ENCODE results near the gene CFHR2. TPM values are rescaled to one million over a fixed set of nuclear protein-coding genes. Genes with fewer than 3 reads are reported as not detected.
"Not testable (repeated sequence)": the region's sequence is repeated elsewhere in the genome, so short reads cannot be mapped to it uniquely, and the experiment has no call there.

Gene CFHR2
- total RNA-seq (not detected), total RNA-seq (0 reads per million in 29 experiments)
- total RNA-seq (2013): not detected

- H3K27me3 Mint-ChIP-seq; H3K36me3 Mint-ChIP-seq; H3K9me3 Mint-ChIP-seq; POLR2A ChIA-PET; H3K4me3 Mint-ChIP-seq; H3K4me1 ChIP-seq (ENCODE audit: control insufficient read depth in 1 of 2, extremely low read depth in 1 of 2, insufficient read depth in 2 of 2, low read length in 2 of 2); H3K27ac Mint-ChIP-seq; DNase-seq; H3K27me3 ChIP-seq (replicated peaks in 1 of 2; ENCODE audit: control insufficient read depth in 2 of 2, extremely low read depth in 1 of 2, insufficient read depth in 2 of 2, low read length in 1 of 2); ATAC-seq (replicated peaks in 1 of 4); H3K4me3 ChIP-seq (ENCODE audit: control insufficient read depth in 1 of 2, extremely low read depth in 1 of 2, low read length in 1 of 2); H3K9me3 ChIP-seq; H3K27ac ChIP-seq (ENCODE audit: low read length); H3K4me1 Mint-ChIP-seq; CTCF ChIA-PET; H3K36me3 ChIP-seq (ENCODE audit: control insufficient read depth in 2 of 2, extremely low read depth in 1 of 2, insufficient read depth in 1 of 2, low read length in 1 of 2): not testable (repeated sequence)
- WGBS (ENCODE audit: insufficient coverage): no CpG with 5 or more reads among the region's 1 CpG
Observed at GRCh38 chr1:196943568-196943967, at the start of gene CFHR2. TSS of gene CFHR2 (plus strand) at chr1:196943738. CDS start at chr1:196943881, 143 bp downstream.

- no peak overlapping the region for H3K27ac Mint-ChIP-seq
- no peak overlapping the region for H3K4me3 Mint-ChIP-seq
- POLR2A ChIA-PET: no interaction called here
Observed at GRCh38 chr1:196896355-196896754, 47.2 kb upstream of the CFHR2 start.

DNA sequence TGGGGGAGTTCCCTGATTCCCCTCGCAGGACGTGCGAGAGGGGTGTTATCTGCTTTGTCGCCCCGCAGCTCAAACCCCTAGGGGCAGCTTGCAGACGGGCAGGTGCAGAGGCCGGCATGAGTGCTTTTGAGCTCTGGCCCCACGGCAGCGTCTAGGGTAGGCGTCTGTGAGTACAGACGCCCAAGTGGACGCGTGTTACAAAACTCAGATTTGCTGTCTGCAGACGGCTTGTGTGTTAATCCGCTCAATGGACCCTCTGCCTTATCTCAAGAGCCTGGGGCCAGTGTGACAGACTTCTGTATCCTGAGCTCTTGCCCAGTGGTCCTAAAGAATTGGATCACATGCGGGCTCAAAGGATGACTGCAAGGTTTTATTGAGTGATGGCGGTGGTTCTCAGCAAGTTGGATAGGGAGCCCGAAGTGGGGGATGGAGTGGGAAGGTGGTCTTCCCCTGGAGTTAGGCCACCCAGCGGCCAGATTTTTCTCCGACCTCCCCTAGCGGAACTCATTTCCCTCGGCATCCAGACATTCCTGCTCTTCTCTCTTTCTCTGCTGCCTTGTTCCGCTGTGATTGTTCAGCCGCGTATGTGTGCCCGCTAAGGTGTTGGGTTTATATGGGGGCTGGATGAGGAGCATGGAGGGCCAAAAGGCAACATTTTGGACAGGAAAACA lies 46.2 kb upstream of the CFHR2 start:
- POLR2A ChIA-PET: no interaction called here
- CTCF ChIA-PET: no interaction called here
- H3K4me1 ChIP-seq (ENCODE audit: control insufficient read depth in 1 of 2, extremely low read depth in 1 of 2, insufficient read depth in 2 of 2, low read length in 2 of 2): no peaks in the 10 kb centered on the region
- H3K27ac ChIP-seq (ENCODE audit: low read length): no peak overlapping the region
- DNase-seq: no peak
- peaks cover 0 to 5% of the 10 kb centered on the region in 2 experiments for H3K27me3 ChIP-seq (replicated peaks in 1 of 2; ENCODE audit: control insufficient read depth in 2 of 2, extremely low read depth in 1 of 2, insufficient read depth in 2 of 2, low read length in 1 of 2)
- H3K36me3 Mint-ChIP-seq: no peaks in the 10 kb centered on the region
- no peak for ATAC-seq (replicated peaks in 1 of 4)
- no peaks in the 10 kb centered on the region for H3K9me3 ChIP-seq
- no peaks in the 10 kb centered on the region for H3K36me3 ChIP-seq (ENCODE audit: control insufficient read depth in 2 of 2, extremely low read depth in 1 of 2, insufficient read depth in 1 of 2, low read length in 1 of 2)
- peaks cover 18 to 21% of the 10 kb centered on the region in 2 donors for H3K27me3 Mint-ChIP-seq
- no peaks in the 10 kb centered on the region for H3K9me3 Mint-ChIP-seq
- H3K4me1 Mint-ChIP-seq: no peaks in the 10 kb centered on the region
- no peak overlapping the region for H3K4me3 ChIP-seq (ENCODE audit: control insufficient read depth in 1 of 2, extremely low read depth in 1 of 2, low read length in 1 of 2)
- no peak overlapping the region for H3K4me3 Mint-ChIP-seq
- WGBS (ENCODE audit: insufficient coverage): 45% methylated on average over 19 of the region's 26 CpGs
- no peak overlapping the region for H3K27ac Mint-ChIP-seq

More at GRCh38 chr1:196896355-196896754, 47.2 kb upstream of the CFHR2 start:
- Histone ChIP-seq H3K36me3 (ENCODE audit: control insufficient read depth in 2 of 2, extremely low read depth in 1 of 2, insufficient read depth in 1 of 2, low read length in 1 of 2) (no peaks in the 10 kb centered on the region), H3K27me3 (replicated peaks in 1 of 2; ENCODE audit: control insufficient read depth in 2 of 2, extremely low read depth in 1 of 2, insufficient read depth in 2 of 2, low read length in 1 of 2) (peaks cover 0 to 5% of the 10 kb centered on the region in 2 experiments), H3K27ac (ENCODE audit: low read length) (no peak overlapping the region), H3K4me1 (ENCODE audit: control insufficient read depth in 1 of 2, extremely low read depth in 1 of 2, insufficient read depth in 2 of 2, low read length in 2 of 2) (no peaks in the 10 kb centered on the region), H3K9me3 (no peaks in the 10 kb centered on the region), H3K4me3 (ENCODE audit: control insufficient read depth in 1 of 2, extremely low read depth in 1 of 2, low read length in 1 of 2) (no peak overlapping the region)
- DNase-seq (no peak), ATAC-seq (replicated peaks in 1 of 4) (no peak)
- H3K36me3 Mint-ChIP-seq: no peaks in the 10 kb centered on the region
- CTCF ChIA-PET: no interaction called here
- H3K9me3 Mint-ChIP-seq: no peaks in the 10 kb centered on the region
- no peaks in the 10 kb centered on the region for H3K4me1 Mint-ChIP-seq
- WGBS (ENCODE audit: insufficient coverage): 100% methylated on average over 2 of the region's 8 CpGs
- H3K27me3 Mint-ChIP-seq: peaks cover 18 to 21% of the 10 kb centered on the region in 2 donors

DNA sequence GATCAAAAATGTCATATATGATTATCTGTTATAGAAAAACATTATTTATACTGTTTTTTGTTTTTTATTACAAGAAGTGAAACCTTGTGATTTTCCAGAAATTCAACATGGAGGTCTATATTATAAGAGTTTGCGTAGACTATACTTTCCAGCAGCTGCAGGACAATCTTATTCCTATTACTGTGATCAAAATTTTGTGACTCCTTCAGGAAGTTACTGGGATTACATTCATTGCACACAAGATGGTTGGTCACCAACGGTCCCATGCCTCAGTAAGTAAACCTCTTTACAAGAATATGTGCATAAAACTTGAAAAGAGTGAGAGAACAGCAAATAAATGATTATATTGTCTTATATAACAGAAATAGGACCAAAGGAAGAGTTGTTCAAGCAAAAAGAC lies 41.2 kb upstream of the CFHR2 start:
- no CpG with 5 or more reads among the region's 2 CpGs for WGBS (ENCODE audit: insufficient coverage)
- ATAC-seq (replicated peaks in 1 of 4): no peak
- Histone ChIP-seq H3K27ac (ENCODE audit: low read length) (no peak overlapping the region), H3K9me3 (no peaks in the 10 kb centered on the region), H3K4me3 (ENCODE audit: control insufficient read depth in 1 of 2, extremely low read depth in 1 of 2, low read length in 1 of 2) (no peak overlapping the region), H3K27me3 (replicated peaks in 1 of 2; ENCODE audit: control insufficient read depth in 2 of 2, extremely low read depth in 1 of 2, insufficient read depth in 2 of 2, low read length in 1 of 2) (peaks cover 0 to 4% of the 10 kb centered on the region in 2 experiments), H3K4me1 (ENCODE audit: control insufficient read depth in 1 of 2, extremely low read depth in 1 of 2, insufficient read depth in 2 of 2, low read length in 2 of 2) (no peaks in the 10 kb centered on the region), H3K36me3 (ENCODE audit: control insufficient read depth in 2 of 2, extremely low read depth in 1 of 2, insufficient read depth in 1 of 2, low read length in 1 of 2) (no peaks in the 10 kb centered on the region)
- Mint-ChIP-seq H3K36me3 (no peaks in the 10 kb centered on the region), H3K27ac (no peak overlapping the region), H3K4me1 (no peaks in the 10 kb centered on the region), H3K9me3 (no peaks in the 10 kb centered on the region), H3K27me3 (peaks cover 16 to 18% of the 10 kb centered on the region in 2 donors), H3K4me3 (no peak overlapping the region)
- ChIA-PET POLR2A (no interaction called here), CTCF (no interaction called here)
- DNase-seq: no peak

- H3K36me3 ChIP-seq (ENCODE audit: control insufficient read depth in 2 of 2, extremely low read depth in 1 of 2, insufficient read depth in 1 of 2, low read length in 1 of 2): no peaks in the 10 kb centered on the region
- CTCF ChIA-PET: no interaction called here
- H3K9me3 ChIP-seq: no peaks in the 10 kb centered on the region
- H3K27ac ChIP-seq (ENCODE audit: low read length): no peak overlapping the region
- H3K27me3 ChIP-seq (replicated peaks in 1 of 2; ENCODE audit: control insufficient read depth in 2 of 2, extremely low read depth in 1 of 2, insufficient read depth in 2 of 2, low read length in 1 of 2): no peaks in the 10 kb centered on the region
- H3K4me1 ChIP-seq (ENCODE audit: control insufficient read depth in 1 of 2, extremely low read depth in 1 of 2, insufficient read depth in 2 of 2, low read length in 2 of 2): no peaks in the 10 kb centered on the region
- H3K27me3 Mint-ChIP-seq: no peaks in the 10 kb centered on the region
- H3K9me3 Mint-ChIP-seq: no peaks in the 10 kb centered on the region
- no peak overlapping the region for H3K27ac Mint-ChIP-seq
- DNase-seq (no peak), ATAC-seq (replicated peaks in 1 of 4) (no peak)
- no peaks in the 10 kb centered on the region for H3K36me3 Mint-ChIP-seq
- no peak overlapping the region for H3K4me3 ChIP-seq (ENCODE audit: control insufficient read depth in 1 of 2, extremely low read depth in 1 of 2, low read length in 1 of 2)
- no peaks in the 10 kb centered on the region for H3K4me1 Mint-ChIP-seq
- POLR2A ChIA-PET: no interaction called here
- no CpG with 5 or more reads among the region's 2 CpGs for WGBS (ENCODE audit: insufficient coverage)
- no peak overlapping the region for H3K4me3 Mint-ChIP-seq
Observed at GRCh38 chr1:196910215-196910614, 33.3 kb upstream of the CFHR2 start.

DNA sequence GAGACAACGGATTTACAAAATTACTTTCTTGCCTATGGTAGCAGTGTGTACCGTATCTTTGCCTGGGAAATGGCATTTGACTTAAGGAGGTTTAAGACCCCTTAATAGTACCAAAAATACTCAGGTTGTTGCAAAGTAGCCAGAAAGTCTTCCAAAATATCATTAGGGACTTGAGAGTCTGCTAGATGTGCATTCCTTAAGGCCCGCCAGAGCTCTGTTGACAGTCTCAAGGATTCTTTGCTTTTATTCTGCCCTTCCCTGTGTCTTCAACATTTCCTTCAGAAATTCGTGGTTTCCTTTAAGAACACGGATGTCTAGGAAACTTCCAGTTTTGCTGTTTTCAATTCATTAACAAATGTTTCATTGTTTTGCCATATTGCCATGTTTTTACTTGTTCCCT lies 31.3 kb upstream of the CFHR2 start:
- CTCF ChIA-PET: interaction anchor here in 1 of 2 donors (0.6 kb wide), 1 partner anchor 18 kb away, joined by 3 read pairs; no protein-coding TSS in a partner anchor
- H3K9me3 ChIP-seq; H3K36me3 ChIP-seq (ENCODE audit: control insufficient read depth in 2 of 2, extremely low read depth in 1 of 2, insufficient read depth in 1 of 2, low read length in 1 of 2); H3K27ac ChIP-seq (ENCODE audit: low read length); H3K9me3 Mint-ChIP-seq; H3K4me1 ChIP-seq (ENCODE audit: control insufficient read depth in 1 of 2, extremely low read depth in 1 of 2, insufficient read depth in 2 of 2, low read length in 2 of 2); H3K36me3 Mint-ChIP-seq; H3K4me1 Mint-ChIP-seq; ATAC-seq (replicated peaks in 1 of 4); H3K27me3 Mint-ChIP-seq; H3K4me3 ChIP-seq (ENCODE audit: control insufficient read depth in 1 of 2, extremely low read depth in 1 of 2, low read length in 1 of 2); H3K27ac Mint-ChIP-seq; H3K4me3 Mint-ChIP-seq; H3K27me3 ChIP-seq (replicated peaks in 1 of 2; ENCODE audit: control insufficient read depth in 2 of 2, extremely low read depth in 1 of 2, insufficient read depth in 2 of 2, low read length in 1 of 2); DNase-seq; POLR2A ChIA-PET: not testable (repeated sequence)
- 50% methylated on average over 2 of the region's 5 CpGs for WGBS (ENCODE audit: insufficient coverage)

- H3K9me3 ChIP-seq; H3K27me3 Mint-ChIP-seq; H3K27me3 ChIP-seq (replicated peaks in 1 of 2; ENCODE audit: control insufficient read depth in 2 of 2, extremely low read depth in 1 of 2, insufficient read depth in 2 of 2, low read length in 1 of 2); H3K36me3 Mint-ChIP-seq; H3K4me1 Mint-ChIP-seq; H3K4me1 ChIP-seq (ENCODE audit: control insufficient read depth in 1 of 2, extremely low read depth in 1 of 2, insufficient read depth in 2 of 2, low read length in 2 of 2); H3K27ac ChIP-seq (ENCODE audit: low read length); H3K4me3 Mint-ChIP-seq; H3K27ac Mint-ChIP-seq; H3K36me3 ChIP-seq (ENCODE audit: control insufficient read depth in 2 of 2, extremely low read depth in 1 of 2, insufficient read depth in 1 of 2, low read length in 1 of 2); DNase-seq; H3K4me3 ChIP-seq (ENCODE audit: control insufficient read depth in 1 of 2, extremely low read depth in 1 of 2, low read length in 1 of 2); CTCF ChIA-PET; ATAC-seq (replicated peaks in 1 of 4); POLR2A ChIA-PET; H3K9me3 Mint-ChIP-seq: not testable (repeated sequence)
- no CpG with 5 or more reads among the region's 1 CpG for WGBS (ENCODE audit: insufficient coverage)
Observed at GRCh38 chr1:196926839-196927238, 16.7 kb upstream of the CFHR2 start.
